Fibroblast of the conjunctiva (primary cell): Measurements from ENCODE around the gene FAM89B.

Experiments
- DNase-seq: peaks from one replicate; pipeline ENCODE4 v3.0.0-alpha.2; 2010; ENCODE audit warnings: low read depth

FAM89B gene

GRCh38 chr11:65588199-65589054, 16.1 kb downstream of the FAM89B start:
- DNase-seq: no peak

- DNase-seq: no peak
These were observed 17.3 kb downstream of the FAM89B start for GRCh38 chr11:65589444-65590239.

GRCh38 chr11:65590240-65590738, 18.0 kb downstream of the FAM89B start:
- no peak for DNase-seq

- DNase-seq: no peak
These were observed 19.9 kb downstream of the FAM89B start for GRCh38 chr11:65591939-65592857.

- DNase-seq: no peak
These were observed 20.6 kb downstream of the FAM89B start for GRCh38 chr11:65592858-65593517.

- DNase-seq: no peak
These were observed 21.4 kb downstream of the FAM89B start for GRCh38 chr11:65593518-65594414.

- no peak for DNase-seq
These were observed 22.8 kb downstream of the FAM89B start for GRCh38 chr11:65595131-65595530.

- DNase-seq: no peak
These were observed 23.4 kb downstream of the FAM89B start, which contains the start of gene KCNK7 for GRCh38 chr11:65595543-65596281. Gene KCNK7, minus strand, starts transcription at chr11:65595800. Its CDS starts 28 bp downstream, at chr11:65595772.

GRCh38 chr11:65596520-65596919, 24.2 kb downstream of the FAM89B start:
- DNase-seq: no peak

GRCh38 chr11:65598258-65598699, 25.9 kb downstream of the FAM89B start:
- DNase-seq: no peak

- DNase-seq: no peak
These were observed 27.0 kb downstream of the FAM89B start for GRCh38 chr11:65599216-65599954.

GRCh38 chr11:65599955-65600246, 27.6 kb downstream of the FAM89B start:
- DNase-seq: no peak

- DNase-seq: no peak
These were observed 31.9 kb downstream of the FAM89B start for GRCh38 chr11:65604258-65604657.

- DNase-seq: peak; percentile 91
These were observed 34.7 kb downstream of the FAM89B start for GRCh38 chr11:65606876-65607613.

- no peak for DNase-seq
These were observed 35.5 kb downstream of the FAM89B start for GRCh38 chr11:65607614-65608426.

GRCh38 chr11:65609229-65609628, 36.9 kb downstream of the FAM89B start:
- DNase-seq: peak; percentile 21

GRCh38 chr11:65609665-65610064, 37.3 kb downstream of the FAM89B start:
- DNase-seq: no peak
